DMS 273 (cell line): ENCODE results near the gene ENAH.
"Not testable (repeated sequence)": the region's sequence is repeated elsewhere in the genome, so short reads cannot be mapped to it uniquely, and the experiment has no call there.

Experiments used
- DNase-seq: peaks from one replicate; lab custom pipeline; 2025; ENCODE audit not compliant: unreplicated experiment; lab: John Stamatoyannopoulos, UW

The ENAH gene

GRCh38 chr1:225532240-225532944, 120.5 kb downstream of the ENAH start:
- no peak for DNase-seq

DNA sequence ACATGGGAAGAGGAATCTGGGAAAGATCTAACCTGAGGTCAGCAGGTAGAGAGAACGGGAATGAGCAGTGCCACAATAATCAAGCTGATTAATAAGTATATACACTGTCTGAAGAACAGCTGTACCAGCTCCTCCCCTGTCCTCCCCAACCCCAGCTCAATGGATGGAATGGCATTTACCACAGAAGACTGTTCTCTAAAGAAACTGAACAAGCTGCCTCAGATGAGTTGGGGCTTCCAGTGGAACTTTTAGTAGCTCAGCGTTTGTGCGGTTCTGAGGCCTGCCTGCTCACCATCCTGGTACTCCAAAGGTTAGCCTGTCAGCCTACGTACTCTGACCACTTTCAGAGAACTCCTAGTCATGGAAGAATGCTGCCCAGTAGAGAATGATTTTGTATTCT, 123.2 kb downstream of the ENAH start:
- no peak for DNase-seq

DNA sequence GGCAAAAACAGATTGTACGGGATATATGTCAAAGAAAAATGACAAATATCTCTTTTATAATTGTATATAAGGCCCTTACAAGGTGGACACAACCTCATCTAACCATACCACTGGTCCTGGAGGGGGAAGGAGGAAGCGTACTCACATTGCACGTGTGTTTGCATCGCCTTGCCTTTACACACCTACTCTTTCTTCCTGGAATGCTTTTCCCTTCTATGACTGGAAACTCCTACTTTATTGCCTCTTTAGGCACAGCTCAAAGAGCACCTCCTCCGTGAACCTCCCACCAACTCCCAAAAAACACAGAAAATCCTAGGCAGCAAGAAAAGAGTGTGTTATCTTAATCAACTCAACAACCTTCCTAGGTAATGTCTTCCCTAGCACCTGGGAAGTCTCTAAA, 125.3 kb downstream of the ENAH start:
- DNase-seq, result no peak

- DNase-seq, result peak; percentile 53
Observed at GRCh38 chr1:225526878-225527277, 126.0 kb downstream of the ENAH start.

- DNase-seq, result no peak
Observed at GRCh38 chr1:225525377-225525776, 127.5 kb downstream of the ENAH start.

DNA sequence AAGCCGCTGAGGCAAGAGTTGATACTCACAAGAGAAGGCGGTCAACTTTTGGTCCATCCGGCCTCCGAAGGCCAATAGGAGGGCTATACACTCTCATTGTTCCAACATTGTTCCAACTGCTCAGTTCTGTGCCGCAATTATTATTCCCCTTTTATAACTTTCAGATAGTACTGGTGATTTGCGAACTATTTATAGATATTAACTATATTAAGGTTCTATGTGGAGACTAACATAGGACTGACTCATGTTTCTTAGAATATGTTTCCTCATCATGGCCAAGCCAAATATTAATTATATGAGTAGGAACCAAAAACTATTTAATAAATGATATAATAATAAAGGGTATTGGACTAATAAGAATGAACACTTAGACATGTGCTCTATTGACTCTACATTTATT, 128.4 kb downstream of the ENAH start:
- no peak for DNase-seq

- no peak for DNase-seq
Observed at GRCh38 chr1:225523263-225523950, 129.5 kb downstream of the ENAH start.

GRCh38 chr1:225522588-225523262, 130.2 kb downstream of the ENAH start:
- DNase-seq, result no peak

DNA sequence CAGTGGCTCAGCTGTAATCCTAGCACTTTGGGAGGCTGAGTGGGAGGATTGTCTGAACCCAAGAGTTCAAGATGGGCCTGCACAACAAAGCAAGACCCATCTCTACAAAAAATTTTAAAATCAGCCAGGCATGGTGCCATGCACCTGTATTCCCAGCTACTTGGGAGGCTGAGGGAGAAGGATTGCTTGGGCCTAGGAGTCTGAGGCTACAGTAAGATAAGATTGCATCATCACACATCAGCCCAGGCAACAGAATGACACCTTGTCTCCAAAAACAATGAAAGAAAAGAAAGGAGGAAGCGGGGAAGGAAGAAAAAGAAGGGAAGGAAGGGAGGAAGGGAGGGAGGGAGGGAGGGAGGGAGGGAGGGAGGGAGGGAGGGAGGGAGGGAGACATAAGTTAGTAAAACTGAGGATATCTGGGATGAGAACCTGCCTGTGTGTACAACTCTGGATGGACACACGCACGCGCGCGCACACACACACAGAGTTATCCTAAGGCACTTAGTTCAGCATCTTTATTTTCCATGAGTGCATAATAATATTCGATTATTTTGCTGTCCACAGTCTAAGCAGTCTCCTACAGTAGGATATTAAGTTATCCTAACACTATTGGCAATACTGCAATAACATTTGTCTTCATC, 132.2 kb downstream of the ENAH start:
- DNase-seq, result no peak

DNA sequence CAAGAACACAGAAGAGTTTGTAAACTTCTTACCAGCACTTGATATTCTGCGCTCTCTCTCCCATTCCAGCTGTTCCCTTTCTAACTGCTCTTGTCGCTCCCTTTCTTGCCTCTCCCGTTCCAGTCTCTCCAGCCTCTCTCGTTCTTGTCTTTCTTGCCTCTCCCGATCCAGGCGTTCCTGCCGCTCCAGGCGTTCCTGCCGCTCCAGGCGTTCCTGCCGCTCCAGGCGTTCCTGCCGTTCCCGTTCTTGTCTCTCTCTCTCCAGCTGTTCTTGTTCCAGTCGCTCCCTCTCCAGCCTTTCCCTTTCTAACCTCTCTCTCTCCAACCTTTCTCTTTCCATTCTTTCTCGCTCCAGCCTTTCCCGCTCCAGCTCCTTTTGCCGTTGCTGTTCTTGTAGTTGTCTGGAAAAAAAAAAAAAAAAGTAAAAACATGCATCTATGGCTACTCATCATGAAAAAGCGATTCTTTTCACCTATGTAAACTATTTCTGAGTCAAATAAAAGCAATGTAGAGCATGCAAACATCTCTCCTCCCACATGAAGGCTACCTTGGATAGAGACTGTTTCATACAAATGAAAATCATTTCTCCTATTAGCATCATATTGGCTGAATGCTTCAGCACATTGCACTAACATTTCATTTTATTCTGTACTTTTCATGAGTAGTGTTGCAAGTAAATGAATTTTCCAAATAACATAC, 133.6 kb downstream of the ENAH start:
- DNase-seq, result no peak

DNA sequence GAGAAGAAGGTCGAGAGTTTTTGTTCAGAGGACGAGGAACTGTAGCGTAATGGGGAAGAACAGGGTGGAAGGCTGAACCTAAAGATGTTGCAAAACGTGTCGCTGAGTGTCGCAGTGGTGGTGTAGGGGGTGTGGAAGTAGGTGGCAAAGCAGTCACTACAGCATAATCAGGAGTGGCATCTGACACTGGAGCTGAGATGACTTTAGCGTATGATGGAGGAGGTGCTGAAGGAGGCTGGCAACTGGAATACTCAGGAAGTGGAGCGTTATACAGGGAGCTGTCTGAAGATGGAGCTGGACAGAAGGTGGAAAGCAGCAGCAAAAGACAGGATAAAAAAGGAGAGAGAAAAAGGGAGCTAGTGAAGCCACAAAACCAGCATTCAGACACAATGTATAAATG, 135.2 kb downstream of the ENAH start:
- DNase-seq, result peak; percentile 9

- no peak for DNase-seq
Observed at GRCh38 chr1:225517221-225517620, 135.7 kb downstream of the ENAH start.

GRCh38 chr1:225514671-225515081, 138.2 kb downstream of the ENAH start:
- DNase-seq, result no peak

- not testable (repeated sequence) for DNase-seq
Observed at GRCh38 chr1:225513576-225513975, 139.3 kb downstream of the ENAH start.

DNA sequence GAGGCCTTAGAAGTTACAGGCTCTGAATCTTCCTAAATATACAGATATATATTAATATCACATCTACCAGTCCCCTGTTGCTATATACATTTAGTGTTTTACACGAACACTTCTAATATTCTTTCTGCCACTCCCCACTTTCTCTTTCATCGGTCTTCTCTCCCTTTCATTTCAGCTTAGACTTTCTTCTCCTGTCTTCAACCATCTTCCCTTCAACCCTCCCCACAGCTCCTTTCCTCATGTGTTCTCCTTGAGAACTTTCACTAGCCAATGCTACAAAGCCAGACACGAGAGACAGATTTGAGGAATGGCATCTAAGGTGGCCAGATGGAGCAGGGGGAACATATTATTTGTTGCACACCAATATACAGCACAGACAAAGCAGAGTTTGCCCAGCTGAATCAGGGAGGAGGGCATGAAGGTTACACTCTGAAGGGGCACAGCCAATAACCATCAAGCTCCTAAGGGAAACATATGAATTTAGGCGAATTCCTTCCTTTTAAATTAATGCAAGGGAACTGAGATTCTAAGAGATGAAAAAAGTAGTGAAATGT, 141.0 kb downstream of the ENAH start:
- no peak for DNase-seq

GRCh38 chr1:225510740-225511139, 142.2 kb downstream of the ENAH start:
- DNase-seq, result not testable (repeated sequence)

- no peak for DNase-seq
Observed at GRCh38 chr1:225509770-225510169, 143.2 kb downstream of the ENAH start.

- DNase-seq, result no peak
Observed at GRCh38 chr1:225509376-225509707, 143.6 kb downstream of the ENAH start.

- DNase-seq, result peak; percentile 43
Observed at GRCh38 chr1:225508538-225509375, 144.2 kb downstream of the ENAH start.

DNA sequence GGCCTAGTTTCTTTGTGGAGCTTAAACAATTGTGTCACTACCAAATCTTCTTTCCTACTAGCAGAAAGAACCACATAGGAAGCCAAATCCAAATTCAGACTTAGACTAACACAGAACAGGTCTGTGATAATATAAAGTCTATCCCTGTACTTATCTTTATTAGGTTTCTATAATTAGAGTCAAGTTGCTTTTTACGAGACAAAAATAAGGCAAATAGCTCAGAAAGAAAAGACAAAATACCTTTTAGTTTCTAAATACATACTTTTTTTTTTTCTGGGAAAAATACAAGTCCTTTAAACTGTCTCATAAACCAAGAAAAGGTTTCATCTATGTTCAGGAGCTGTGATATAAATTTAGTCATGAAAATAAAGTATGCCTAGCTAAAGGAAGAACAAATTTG, 146.2 kb downstream of the ENAH start:
- no peak for DNase-seq
